CD4-positive, alpha-beta T cell treated with Interleukin-6 at 100 ng/mL for 8 hours (primary cell): ENCODE measurements around the gene TMEM217.

Source experiments
- DNase-seq: peaks from one replicate; pipeline ENCODE4 v3.0.0-alpha.2; 2020; ENCODE audit warnings: mixed read lengths, low spot score

The TMEM217 gene

GRCh38 chr6:37168163-37168758 lies 89.7 kb downstream of the TMEM217 start:
- DNase-seq, result no peak

GRCh38 chr6:37162740-37163139 lies 95.2 kb downstream of the TMEM217 start:
- no peak for DNase-seq
